Prostate gland (tissue), 2 donors: ENCODE data around the gene DNAJC16.

Experiments used
- POLR2A ChIP-seq: fragments of 450-650 bp; IDR thresholded peaks from one replicate; pipeline ENCODE4 v1.6.1; 2016; ENCODE audit warnings: antibody characterized with exemption, mild to moderate bottlenecking
- POLR2AphosphoS5 ChIP-seq: sonication (generic); formaldehyde crosslinking; IDR thresholded peaks from one replicate; pipeline ENCODE4 v1.6.1; 2017; ENCODE audit warnings: antibody characterized with exemption
- TF ChIP-seq, protein P1 (sequence below), 4 experiments: fragments of 200-600 bp in 2 of 4; fragments of 450-650 bp in 2 of 4; sonication (generic) in 2 of 4; IDR thresholded peaks; 1 replicate in 3 of 4; 2 replicates in 1 of 4; pipeline ENCODE4 v1.5.1; 2016 to 2019; ENCODE audit warnings: antibody characterized with exemption in 4 of 4, mild to moderate bottlenecking in 2 of 4, moderate library complexity in 2 of 4

- TF ChIP-seq, protein P1, sequence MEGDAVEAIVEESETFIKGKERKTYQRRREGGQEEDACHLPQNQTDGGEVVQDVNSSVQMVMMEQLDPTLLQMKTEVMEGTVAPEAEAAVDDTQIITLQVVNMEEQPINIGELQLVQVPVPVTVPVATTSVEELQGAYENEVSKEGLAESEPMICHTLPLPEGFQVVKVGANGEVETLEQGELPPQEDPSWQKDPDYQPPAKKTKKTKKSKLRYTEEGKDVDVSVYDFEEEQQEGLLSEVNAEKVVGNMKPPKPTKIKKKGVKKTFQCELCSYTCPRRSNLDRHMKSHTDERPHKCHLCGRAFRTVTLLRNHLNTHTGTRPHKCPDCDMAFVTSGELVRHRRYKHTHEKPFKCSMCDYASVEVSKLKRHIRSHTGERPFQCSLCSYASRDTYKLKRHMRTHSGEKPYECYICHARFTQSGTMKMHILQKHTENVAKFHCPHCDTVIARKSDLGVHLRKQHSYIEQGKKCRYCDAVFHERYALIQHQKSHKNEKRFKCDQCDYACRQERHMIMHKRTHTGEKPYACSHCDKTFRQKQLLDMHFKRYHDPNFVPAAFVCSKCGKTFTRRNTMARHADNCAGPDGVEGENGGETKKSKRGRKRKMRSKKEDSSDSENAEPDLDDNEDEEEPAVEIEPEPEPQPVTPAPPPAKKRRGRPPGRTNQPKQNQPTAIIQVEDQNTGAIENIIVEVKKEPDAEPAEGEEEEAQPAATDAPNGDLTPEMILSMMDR (IDR thresholded peaks at IDR 0.05): no peak
- TF ChIP-seq POLR2A (no peak), POLR2AphosphoS5 (no peak)
Measured at GRCh38 chr1:15488371-15488770, 38.3 kb upstream of the DNAJC16 start.
